ENCODE data around the gene CORIN. TPM values are rescaled to one million over a fixed set of nuclear protein-coding genes. Genes with fewer than 3 reads are reported as not detected.

CORIN gene
- total and polyA plus RNA-seq, 9 donors: 0.20 to 7.9 (median 0.80) TPM; not detected in 1

- no peaks in the 10 kb centered on the region for H3K27me3 ChIP-seq
- H3K4me3 ChIP-seq: no peak overlapping the region
- no peaks in the 10 kb centered on the region for H3K9me3 ChIP-seq
- no peaks in the 10 kb centered on the region for H3K36me3 ChIP-seq
- no peak for TF ChIP-seq EP300 (IDR thresholded peaks at IDR 0.05)
- H3K4me1 ChIP-seq (ENCODE audit: insufficient read depth): no peaks in the 10 kb centered on the region
- intact Hi-C loops (cut with DNase I): no loop called here
- WGBS, 3 donors: 89 to 99% (median 94%) methylated on average over 1 of the region's 1 CpG
- DNase-seq: no peak
- no peak overlapping the region for H3K27ac ChIP-seq
Observed at GRCh38 chr4:47856713-47857112, 18.8 kb upstream of the CORIN start.

- DNase-seq: no peak
- TF ChIP-seq POLR2A (IDR thresholded peaks at IDR 0.05) (no peak), EP300 (IDR thresholded peaks at IDR 0.05) (no peak), CTCF (IDR thresholded peaks at IDR 0.05) (no peak)
- no peaks in the 10 kb centered on the region for H3K27me3 ChIP-seq
- no peaks in the 10 kb centered on the region for H3K9me3 ChIP-seq
- intact Hi-C loops (cut with DNase I): no loop called here
- no peaks in the 10 kb centered on the region for H3K4me1 ChIP-seq (ENCODE audit: insufficient read depth)
- H3K27ac ChIP-seq: no peak overlapping the region
- no peaks in the 10 kb centered on the region for H3K36me3 ChIP-seq
- WGBS, 3 donors: 81 to 95% (median 92%) methylated on average over 2 of the region's 2 CpGs
- H3K4me3 ChIP-seq: no peak overlapping the region
Observed at GRCh38 chr4:47855350-47855749, 17.5 kb upstream of the CORIN start.

- DNase-seq: no peak
- Histone ChIP-seq H3K9me3 (no peaks in the 10 kb centered on the region), H3K27me3 (no peaks in the 10 kb centered on the region), H3K36me3 (no peaks in the 10 kb centered on the region), H3K4me3 (no peak overlapping the region), H3K4me1 (ENCODE audit: insufficient read depth) (no peaks in the 10 kb centered on the region), H3K27ac (no peak overlapping the region)
- intact Hi-C loops (cut with DNase I): no loop called here
- WGBS, 3 donors: 9 to 17% (median 16%) methylated on average over 1 of the region's 1 CpG
- TF ChIP-seq CTCF (IDR thresholded peaks at IDR 0.05) (no peak), POLR2A (IDR thresholded peaks at IDR 0.05) (no peak), EP300 (IDR thresholded peaks at IDR 0.05) (no peak)
Observed at GRCh38 chr4:47852136-47852535, 14.3 kb upstream of the CORIN start.

- Histone ChIP-seq H3K4me1 (ENCODE audit: insufficient read depth) (no peaks in the 10 kb centered on the region), H3K27me3 (no peaks in the 10 kb centered on the region), H3K36me3 (no peaks in the 10 kb centered on the region), H3K9me3 (no peaks in the 10 kb centered on the region), H3K4me3 (no peak overlapping the region), H3K27ac (no peak overlapping the region)
- 44 to 68% (median 63%) methylated on average over 1 of the region's 1 CpG for WGBS, 3 donors
- intact Hi-C loops (cut with DNase I): no loop called here
- TF ChIP-seq CTCF (IDR thresholded peaks at IDR 0.05) (no peak), EP300 (IDR thresholded peaks at IDR 0.05) (no peak), POLR2A (IDR thresholded peaks at IDR 0.05) (no peak)
- no peak for DNase-seq
Observed at GRCh38 chr4:47849466-47849865, 11.6 kb upstream of the CORIN start.

- H3K27ac ChIP-seq: no peak overlapping the region
- no peak overlapping the region for H3K4me3 ChIP-seq
- H3K4me1 ChIP-seq (ENCODE audit: insufficient read depth): no peaks in the 10 kb centered on the region
- H3K27me3 ChIP-seq: no peaks in the 10 kb centered on the region
- H3K9me3 ChIP-seq: no peaks in the 10 kb centered on the region
- intact Hi-C loops (cut with DNase I): no loop called here
- 82 to 88% (median 88%) methylated on average over 2 of the region's 2 CpGs for WGBS, 3 donors
- TF ChIP-seq POLR2A (IDR thresholded peaks at IDR 0.05) (no peak), CTCF (IDR thresholded peaks at IDR 0.05) (no peak), EP300 (IDR thresholded peaks at IDR 0.05) (no peak)
- H3K36me3 ChIP-seq: no peaks in the 10 kb centered on the region
- DNase-seq: no peak
Observed at GRCh38 chr4:47848041-47848440, 10.2 kb upstream of the CORIN start.
